GM23248 (cell line): ENCODE data around the gene TRAPPC12.

Source experiments
- EZH2 ChIP-seq: fragments of 200-600 bp; sonication (generic); IDR thresholded peaks from 2 replicates; pipeline ENCODE4 v1.6.1; 2018; ENCODE audit warnings: antibody characterized with exemption, mild to moderate bottlenecking; ENCODE audit not compliant: insufficient read depth, poor library complexity, severe bottlenecking
- EZH2phosphoT487 ChIP-seq: fragments of 200-600 bp; sonication (generic); IDR thresholded peaks from 2 replicates; pipeline ENCODE4 v1.6.1; 2018; ENCODE audit warnings: antibody characterized with exemption, moderate library complexity, mild to moderate bottlenecking, low read depth; ENCODE audit not compliant: insufficient read depth

DNA sequence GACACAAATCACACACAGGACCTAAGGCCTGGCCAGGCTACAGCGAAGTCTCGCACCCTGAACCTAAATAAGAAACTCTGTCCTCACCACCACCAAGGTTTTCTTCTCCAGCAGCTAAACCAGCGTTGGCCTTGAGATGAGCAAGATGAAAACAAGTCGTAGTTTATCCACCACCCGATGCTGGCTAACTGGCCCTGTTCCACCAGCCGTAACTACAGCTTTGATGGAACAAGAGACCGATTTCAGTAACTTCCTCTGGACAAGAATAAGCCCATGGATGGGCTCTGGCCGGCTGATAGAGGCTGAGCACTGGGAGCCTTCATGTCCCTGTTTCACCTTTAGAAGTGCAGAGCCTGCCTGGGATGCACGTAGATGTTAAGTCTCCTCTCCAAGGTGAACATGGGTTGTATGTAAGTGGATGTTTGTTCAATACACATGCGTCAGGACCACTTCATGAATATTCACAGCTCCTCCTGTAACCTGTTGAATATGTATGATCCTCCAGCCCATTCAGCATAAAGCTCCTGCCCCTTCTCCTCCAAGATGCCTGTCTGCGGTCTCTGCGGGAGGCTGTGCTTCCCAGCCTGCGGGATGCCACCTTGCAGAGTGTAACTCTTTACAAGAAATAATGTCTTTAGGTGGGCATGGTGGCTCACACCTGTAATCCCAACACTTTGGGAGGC lies 115.6 kb downstream of the TRAPPC12 start:
- TF ChIP-seq EZH2phosphoT487 (no peak), EZH2 (no peak)
